ENCODE data around the gene SF3A2. TPM values are rescaled to one million over a fixed set of nuclear protein-coding genes. Genes with fewer than 3 reads are reported as not detected.
"Not testable (repeated sequence)": the region's sequence is repeated elsewhere in the genome, so short reads cannot be mapped to it uniquely, and the experiment has no call there.

SF3A2 gene
- total and polyA plus RNA-seq, 2 experiments from 2014 or later = 21.2 to 75.3 TPM

GRCh38 chr19:2277138-2277537, 40.5 kb downstream of the SF3A2 start:
- Histone ChIP-seq H3K4me1 (ENCODE audit: insufficient read depth) (peaks cover 20% of the 10 kb centered on the region), H3K4me3 (no peak overlapping the region), H3K27me3 (peaks cover 3% of the 10 kb centered on the region), H3K9me3 (ENCODE audit: low read depth) (no peaks in the 10 kb centered on the region), H3K27ac (no peak overlapping the region), H3K79me2 (peaks cover 27% of the 10 kb centered on the region), H3K9me2 (replicated peaks; ENCODE audit: insufficient read depth) (no peaks in the 10 kb centered on the region), H3K4me2 (no peak overlapping the region), H4K20me1 (ENCODE audit: insufficient read depth, poor library complexity, severe bottlenecking) (peaks cover 29% of the 10 kb centered on the region), H2AFZ (no peak overlapping the region), H3K36me3 (replicated peaks; ENCODE audit: insufficient read depth, low read depth) (no peaks in the 10 kb centered on the region)
- WGBS (ENCODE audit: low lambda C conversion rate, missing lambda C conversion rate) = 86% methylated on average over 9 of the region's 9 CpGs
- no peak for DNase-seq (ENCODE audit: low spot score)
- TF ChIP-seq EZH2phosphoT487 (IDR thresholded peaks at IDR 0.05; ENCODE audit: low read depth, severe bottlenecking, unreplicated experiment) (no peak), EZH2 (IDR thresholded peaks at IDR 0.05; ENCODE audit: borderline replicate concordance) (no peak)
- TF ChIP-seq, protein P1, sequence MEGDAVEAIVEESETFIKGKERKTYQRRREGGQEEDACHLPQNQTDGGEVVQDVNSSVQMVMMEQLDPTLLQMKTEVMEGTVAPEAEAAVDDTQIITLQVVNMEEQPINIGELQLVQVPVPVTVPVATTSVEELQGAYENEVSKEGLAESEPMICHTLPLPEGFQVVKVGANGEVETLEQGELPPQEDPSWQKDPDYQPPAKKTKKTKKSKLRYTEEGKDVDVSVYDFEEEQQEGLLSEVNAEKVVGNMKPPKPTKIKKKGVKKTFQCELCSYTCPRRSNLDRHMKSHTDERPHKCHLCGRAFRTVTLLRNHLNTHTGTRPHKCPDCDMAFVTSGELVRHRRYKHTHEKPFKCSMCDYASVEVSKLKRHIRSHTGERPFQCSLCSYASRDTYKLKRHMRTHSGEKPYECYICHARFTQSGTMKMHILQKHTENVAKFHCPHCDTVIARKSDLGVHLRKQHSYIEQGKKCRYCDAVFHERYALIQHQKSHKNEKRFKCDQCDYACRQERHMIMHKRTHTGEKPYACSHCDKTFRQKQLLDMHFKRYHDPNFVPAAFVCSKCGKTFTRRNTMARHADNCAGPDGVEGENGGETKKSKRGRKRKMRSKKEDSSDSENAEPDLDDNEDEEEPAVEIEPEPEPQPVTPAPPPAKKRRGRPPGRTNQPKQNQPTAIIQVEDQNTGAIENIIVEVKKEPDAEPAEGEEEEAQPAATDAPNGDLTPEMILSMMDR (IDR thresholded peaks at IDR 0.05; ENCODE audit: poor library complexity) = no peak

DNA sequence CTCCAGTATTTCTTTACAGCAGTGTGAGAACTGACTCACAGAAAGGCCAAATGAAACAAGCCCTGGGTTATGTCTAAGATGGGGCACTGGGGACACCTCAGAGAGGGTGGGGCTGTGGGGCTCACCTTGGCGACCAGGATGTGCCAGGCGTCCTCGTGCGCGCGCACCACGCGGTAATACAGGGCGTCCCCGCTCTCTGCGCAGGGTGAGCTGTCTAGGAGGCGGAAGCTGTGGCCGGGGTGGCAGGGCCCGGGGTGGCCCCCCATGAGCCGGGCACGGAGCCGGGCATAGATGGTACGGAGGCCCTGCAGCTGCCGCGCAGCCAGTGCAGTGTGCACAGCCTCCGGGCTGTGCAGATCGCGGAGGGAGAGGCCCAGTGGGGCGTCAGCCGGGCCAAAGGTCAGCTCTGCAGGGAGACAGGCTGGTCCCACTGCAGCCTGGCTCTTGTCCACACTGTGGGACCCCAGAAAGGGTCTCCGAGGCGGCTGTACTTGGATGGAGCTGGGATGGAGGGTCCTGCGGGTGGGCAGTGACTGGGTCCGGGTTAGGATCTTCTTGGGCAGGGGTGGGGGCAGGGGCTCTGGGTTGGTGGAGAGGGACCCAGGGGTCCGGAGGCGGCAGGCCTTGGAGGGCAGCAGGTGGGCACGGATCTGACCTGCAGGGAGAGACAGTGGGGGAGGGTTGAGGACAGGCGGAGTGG, 42.0 kb downstream of the SF3A2 start:
- no peak overlapping the region for H3K4me3 ChIP-seq
- H3K27me3 ChIP-seq = peaks cover 15% of the 10 kb centered on the region
- H2AFZ ChIP-seq = no peak overlapping the region
- H3K9me2 ChIP-seq (replicated peaks; ENCODE audit: insufficient read depth) = no peaks in the 10 kb centered on the region
- peaks cover 11% of the 10 kb centered on the region for H3K4me1 ChIP-seq (ENCODE audit: insufficient read depth)
- H3K27ac ChIP-seq = no peak overlapping the region
- TF ChIP-seq EZH2 (IDR thresholded peaks at IDR 0.05; ENCODE audit: borderline replicate concordance) (no peak), EZH2phosphoT487 (IDR thresholded peaks at IDR 0.05; ENCODE audit: low read depth, severe bottlenecking, unreplicated experiment) (no peak)
- TF ChIP-seq, protein P1 (IDR thresholded peaks at IDR 0.05; ENCODE audit: poor library complexity) = no peak
- peaks cover 14% of the 10 kb centered on the region for H4K20me1 ChIP-seq (ENCODE audit: insufficient read depth, poor library complexity, severe bottlenecking)
- no peak overlapping the region for H3K4me2 ChIP-seq
- H3K9me3 ChIP-seq (ENCODE audit: low read depth) = no peaks in the 10 kb centered on the region
- no peak for DNase-seq (ENCODE audit: low spot score)
- peaks cover 12% of the 10 kb centered on the region for H3K79me2 ChIP-seq
- 88% methylated on average over 17 of the region's 33 CpGs for WGBS (ENCODE audit: low lambda C conversion rate, missing lambda C conversion rate)
- no peaks in the 10 kb centered on the region for H3K36me3 ChIP-seq (replicated peaks; ENCODE audit: insufficient read depth, low read depth)

DNA sequence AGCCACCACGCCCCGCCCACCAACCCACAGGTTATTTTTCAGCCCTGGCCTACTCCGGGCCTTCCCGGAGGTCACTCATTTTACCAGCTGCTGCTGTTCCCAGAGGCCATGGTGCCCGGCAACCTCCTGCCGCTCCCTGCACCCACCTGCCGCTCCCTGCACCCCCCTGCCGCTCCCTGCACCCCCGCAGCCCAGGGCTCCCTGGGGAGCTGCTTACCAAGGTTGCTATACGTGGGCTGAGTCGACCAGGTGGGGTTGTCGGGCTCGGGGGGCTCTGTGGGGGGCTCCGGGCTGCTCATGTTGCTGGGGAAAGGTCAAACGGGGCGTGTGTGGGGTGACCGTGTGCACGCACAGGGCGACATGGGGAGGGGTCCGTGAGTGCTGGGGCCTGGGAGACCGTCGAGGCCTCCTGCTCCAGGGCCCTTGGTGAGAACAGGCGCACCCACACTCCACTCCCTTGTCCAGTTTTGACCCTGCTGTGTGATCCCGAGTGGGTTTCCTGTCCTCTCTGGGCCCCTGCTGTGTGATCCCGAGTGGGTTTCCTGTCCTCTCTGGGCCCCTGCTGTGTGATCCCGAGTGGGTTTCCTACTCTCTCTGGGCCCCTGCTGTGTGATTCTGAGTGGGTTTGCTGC, 44.1 kb downstream of the SF3A2 start:
- H3K4me2 ChIP-seq = no peak overlapping the region
- H3K9me3 ChIP-seq (ENCODE audit: low read depth) = no peaks in the 10 kb centered on the region
- peaks cover 11% of the 10 kb centered on the region for H3K4me1 ChIP-seq (ENCODE audit: insufficient read depth)
- DNase-seq (ENCODE audit: low spot score) = no peak
- H2AFZ ChIP-seq = no peak overlapping the region
- TF ChIP-seq EZH2phosphoT487 (IDR thresholded peaks at IDR 0.05; ENCODE audit: low read depth, severe bottlenecking, unreplicated experiment) (no peak), EZH2 (IDR thresholded peaks at IDR 0.05; ENCODE audit: borderline replicate concordance) (no peak)
- TF ChIP-seq, protein P1 (IDR thresholded peaks at IDR 0.05; ENCODE audit: poor library complexity) = no peak
- H3K79me2 ChIP-seq = no peaks in the 10 kb centered on the region
- peaks cover 15% of the 10 kb centered on the region for H3K27me3 ChIP-seq
- WGBS (ENCODE audit: low lambda C conversion rate, missing lambda C conversion rate) = 86% methylated on average over 20 of the region's 26 CpGs
- H3K9me2 ChIP-seq (replicated peaks; ENCODE audit: insufficient read depth) = no peaks in the 10 kb centered on the region
- no peak overlapping the region for H3K4me3 ChIP-seq
- no peaks in the 10 kb centered on the region for H3K36me3 ChIP-seq (replicated peaks; ENCODE audit: insufficient read depth, low read depth)
- H4K20me1 ChIP-seq (ENCODE audit: insufficient read depth, poor library complexity, severe bottlenecking) = no peaks in the 10 kb centered on the region
- H3K27ac ChIP-seq = no peak overlapping the region

- not testable (repeated sequence) for H3K27ac ChIP-seq; H3K36me3 ChIP-seq (replicated peaks; ENCODE audit: insufficient read depth, low read depth); H3K4me3 ChIP-seq; H3K79me2 ChIP-seq; H4K20me1 ChIP-seq (ENCODE audit: insufficient read depth, poor library complexity, severe bottlenecking); H3K9me2 ChIP-seq (replicated peaks; ENCODE audit: insufficient read depth); H2AFZ ChIP-seq; H3K9me3 ChIP-seq (ENCODE audit: low read depth); DNase-seq (ENCODE audit: low spot score)
- 26% methylated on average over 12 of the region's 16 CpGs for WGBS (ENCODE audit: low lambda C conversion rate, missing lambda C conversion rate)
- Histone ChIP-seq H3K4me1 (ENCODE audit: insufficient read depth) (peaks cover 11% of the 10 kb centered on the region), H3K27me3 (peaks cover 15% of the 10 kb centered on the region), H3K4me2 (peak overlapping the region; percentile 84)
Observed at GRCh38 chr19:2281265-2282061, 44.8 kb downstream of the SF3A2 start.

All from hepatocyte (in vitro differentiated cells).